Sigmoid colon (tissue), 4 donors: ENCODE data around the gene SPOCK1.

Experiments
- CTCF ChIP-seq, 4 experiments: fragments of 450-650 bp in 3 of 4; fragments of 200-600 bp in 1 of 4; IDR thresholded peaks; one replicate each; pipeline ENCODE4 v1.5.1; 2016 to 2019; ENCODE audit warnings: antibody characterized with exemption in 4 of 4, mild to moderate bottlenecking in 3 of 4, moderate library complexity in 2 of 4
- EP300 ChIP-seq, 4 donors: sonication (generic); formaldehyde crosslinking; IDR thresholded peaks; one replicate each; pipeline ENCODE4 v1.6.1; 2017; ENCODE audit warnings: antibody characterized with exemption in 4 of 4
- POLR2A ChIP-seq, 2 donors: fragments of 450-650 bp; IDR thresholded peaks; one replicate each; pipeline ENCODE4 v1.6.1; 2016; ENCODE audit warnings: antibody characterized with exemption in 2 of 2, mild to moderate bottlenecking in 2 of 2, moderate library complexity in 2 of 2
- POLR2AphosphoS5 ChIP-seq, 4 donors: sonication (generic); formaldehyde crosslinking; IDR thresholded peaks; one replicate each; pipeline ENCODE4 v1.6.1; 2017; ENCODE audit warnings: antibody characterized with exemption in 4 of 4

GRCh38 chr5:137306903-137307302, 192.2 kb downstream of the SPOCK1 start:
- TF ChIP-seq POLR2A (IDR thresholded peaks at IDR 0.05) (no peak), CTCF (IDR thresholded peaks at IDR 0.05) (no peak), POLR2AphosphoS5 (IDR thresholded peaks at IDR 0.05) (no peak), EP300 (IDR thresholded peaks at IDR 0.05) (no peak)
